HEK293T (cell line): Measurements from ENCODE around the gene LARGE1.

Experiments used
- BHLHE40 ChIP-seq: fragments of 450-650 bp; IDR thresholded peaks from 2 replicates; pipeline ENCODE4 v1.6.1; 2016; ENCODE audit warnings: mild to moderate bottlenecking, moderate library complexity, borderline replicate concordance
- FOXK2 ChIP-seq: fragments of 450-650 bp; IDR thresholded peaks from 2 replicates; pipeline ENCODE4 v1.6.1; 2016; ENCODE audit warnings: mild to moderate bottlenecking
- LEF1 ChIP-seq: fragments of 450-650 bp; IDR thresholded peaks from 2 replicates; pipeline ENCODE4 v1.6.1; 2017; ENCODE audit warnings: mild to moderate bottlenecking, borderline replicate concordance
- SP1 ChIP-seq: fragments of 450-650 bp; IDR thresholded peaks from 2 replicates; pipeline ENCODE4 v1.6.1; 2017

DNA sequence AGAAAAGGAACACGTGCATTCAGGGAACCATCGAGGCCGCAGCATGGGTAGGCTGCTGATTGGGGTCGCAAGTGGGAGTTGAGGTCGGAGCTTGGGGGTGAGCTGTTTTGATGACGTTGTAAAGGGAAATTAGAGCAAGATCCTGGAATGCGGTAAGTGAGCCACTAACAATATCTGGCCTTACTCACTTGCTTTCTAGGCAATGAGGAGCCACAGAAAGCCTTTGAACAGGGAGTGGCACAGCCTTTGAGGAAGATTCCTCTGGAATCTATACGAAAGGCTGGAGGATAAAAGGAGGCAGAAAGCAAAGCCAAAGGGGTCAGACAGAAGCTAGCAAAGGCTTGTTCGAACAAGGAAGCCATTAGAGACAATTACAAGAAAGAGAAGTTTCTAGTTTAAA, 197.5 kb downstream of the LARGE1 start:
- TF ChIP-seq SP1 (no peak), LEF1 (no peak), FOXK2 (no peak), BHLHE40 (no peak)
